ENCODE results near the gene LTF. TPM values are rescaled to one million over a fixed set of nuclear protein-coding genes. Genes with fewer than 3 reads are reported as not detected.
"Not testable (repeated sequence)": the region's sequence is repeated elsewhere in the genome, so short reads cannot be mapped to it uniquely, and the experiment has no call there.

The LTF gene
- total RNA-seq, 1 donor: not detected

GRCh38 chr3:46406788-46407611, 57.7 kb downstream of the LTF start, which contains the start of the genes CCR5AS and CCRL2:
CCR5AS (minus strand) TSS chr3:46407066.
CCRL2 (plus strand) TSS chr3:46407259; CDS start chr3:46408080, 821 bp downstream.
- peak; percentile 32 for DNase-seq (ENCODE audit: low read depth)
- H3K4me3 ChIP-seq (ENCODE audit: low read depth, low read length): no peak within 1 kb of the TSS
- no peak for TF ChIP-seq CTCF (IDR thresholded peaks at IDR 0.05; ENCODE audit: insufficient read depth, low read length)

DNA sequence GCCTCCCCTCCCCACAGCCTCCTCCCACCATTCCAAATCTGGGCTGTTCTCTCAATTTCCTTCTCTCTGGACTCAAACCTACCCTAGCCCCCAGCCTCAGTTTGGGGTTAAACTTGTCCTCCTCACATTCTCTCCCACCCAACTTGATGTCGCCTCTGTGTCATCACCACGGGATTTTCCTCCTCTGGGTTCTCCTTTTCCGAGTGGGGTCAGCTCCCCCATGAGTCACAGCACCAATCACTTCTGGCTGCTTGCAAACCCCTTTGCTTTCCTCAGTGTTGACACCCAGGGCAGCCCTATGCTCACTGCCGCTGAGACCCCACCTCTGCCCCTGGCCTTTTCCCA, 58.3 kb downstream of the LTF start:
- no peak for TF ChIP-seq CTCF (IDR thresholded peaks at IDR 0.05; ENCODE audit: insufficient read depth, low read length)
- no peak overlapping the region for H3K4me3 ChIP-seq (ENCODE audit: low read depth, low read length)
- no peak for DNase-seq (ENCODE audit: low read depth)

DNA sequence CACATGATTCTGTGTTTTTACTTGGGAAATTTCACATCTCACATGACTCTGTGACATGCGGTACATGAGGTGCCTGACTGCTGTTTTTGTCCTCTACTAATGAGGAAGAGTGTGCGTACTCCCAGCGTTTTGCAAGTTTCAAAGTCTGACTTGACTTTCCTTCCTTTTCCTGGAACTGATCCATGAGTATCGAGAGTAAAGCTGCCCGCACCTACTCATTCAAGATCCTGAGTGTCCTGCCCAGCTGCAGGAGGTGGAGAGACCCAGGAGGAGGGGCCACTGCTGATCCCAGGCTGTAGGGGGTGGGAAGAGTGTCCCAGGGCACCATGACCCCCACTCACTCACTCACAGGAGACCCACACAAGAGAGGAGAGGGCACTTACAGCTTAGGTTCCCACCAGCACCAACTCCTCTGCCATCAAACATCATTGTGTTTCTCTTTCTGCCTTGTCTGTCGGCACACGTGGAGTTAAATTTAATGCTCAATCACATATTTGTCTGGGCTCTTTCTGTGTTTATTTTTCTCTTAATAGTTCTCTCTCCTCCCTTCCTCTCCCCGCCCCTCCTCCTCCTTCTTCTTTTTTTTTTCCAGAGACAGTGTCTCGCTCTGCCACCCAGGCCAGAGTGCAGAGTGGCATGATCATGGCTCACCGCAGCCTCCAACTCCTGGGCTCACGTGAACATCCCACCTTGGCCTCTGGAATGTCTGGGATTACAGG, 59.2 kb downstream of the LTF start:
- TF ChIP-seq CTCF (IDR thresholded peaks at IDR 0.05; ENCODE audit: insufficient read depth, low read length): no peak
- no peak overlapping the region for H3K4me3 ChIP-seq (ENCODE audit: low read depth, low read length)
- DNase-seq (ENCODE audit: low read depth): no peak

- not testable (repeated sequence) for DNase-seq (ENCODE audit: low read depth); H3K4me3 ChIP-seq (ENCODE audit: low read depth, low read length)
These were observed 61.8 kb downstream of the LTF start for GRCh38 chr3:46402902-46403301.

GRCh38 chr3:46401579-46401978, 63.1 kb downstream of the LTF start:
- TF ChIP-seq CTCF (IDR thresholded peaks at IDR 0.05; ENCODE audit: insufficient read depth, low read length): no peak
- H3K4me3 ChIP-seq (ENCODE audit: low read depth, low read length): no peak overlapping the region
- DNase-seq (ENCODE audit: low read depth): no peak

DNA sequence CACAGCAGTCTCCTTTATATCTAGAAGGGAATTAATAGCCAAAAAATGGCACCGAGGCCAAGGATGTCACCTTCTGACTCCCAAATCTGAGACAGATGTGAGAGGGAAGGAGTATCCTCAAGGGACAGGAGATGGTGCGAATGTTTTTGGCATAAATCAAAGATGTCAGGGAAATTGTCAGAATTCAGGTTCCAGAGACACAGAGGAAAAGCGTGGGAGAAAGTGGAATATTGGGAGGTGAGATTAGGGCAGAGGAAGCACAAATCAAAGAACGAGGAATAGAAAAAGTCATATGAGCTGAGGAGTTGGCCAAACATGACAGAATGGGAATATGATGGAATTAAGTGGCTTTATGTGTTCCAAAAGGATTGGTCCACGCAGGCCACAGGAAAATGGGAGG, 63.9 kb downstream of the LTF start:
- DNase-seq (ENCODE audit: low read depth): no peak
- no peak for TF ChIP-seq CTCF (IDR thresholded peaks at IDR 0.05; ENCODE audit: insufficient read depth, low read length)
- H3K4me3 ChIP-seq (ENCODE audit: low read depth, low read length): no peak overlapping the region

- no peak for TF ChIP-seq CTCF (IDR thresholded peaks at IDR 0.05; ENCODE audit: insufficient read depth, low read length)
- no peak overlapping the region for H3K4me3 ChIP-seq (ENCODE audit: low read depth, low read length)
- DNase-seq (ENCODE audit: low read depth): peak; percentile 70
These were observed 64.5 kb downstream of the LTF start for GRCh38 chr3:46400000-46400734.
